ENCODE results near the gene ACO2. TPM values are rescaled to one million over a fixed set of nuclear protein-coding genes. Genes with fewer than 3 reads are reported as not detected.

The ACO2 gene
- total and polyA plus RNA-seq, 2 of the 8 experiments (the other 6 are each of a cell fraction or from before 2014, with no cell fraction given) = 52.8 to 75.4 TPM

GRCh38 chr22:41537203-41537602 is 68.3 kb downstream of the ACO2 start:
- Histone ChIP-seq H3K36me3 (ENCODE audit: control insufficient read depth in 2 of 4, insufficient read depth in 4 of 4, low read length in 3 of 4) (peaks cover 0 to 15% (median 4%) of the 10 kb centered on the region in 4 experiments; a peak in 4 of 8 replicates), H3K23me2 (ENCODE audit: low read depth, low read length) (no peaks in the 10 kb centered on the region), H3K27me3 (replicated peaks in 1 of 4; ENCODE audit: control insufficient read depth in 3 of 4, extremely low read depth in 1 of 4, insufficient read depth in 3 of 4, low read length in 3 of 4) (no peaks in the 10 kb centered on the region), H3K4me1 (replicated peaks in 1 of 4; ENCODE audit: control insufficient read depth in 3 of 4, insufficient read depth in 4 of 4, low read length in 3 of 4) (peaks cover 0 to 7% (median 5%) of the 10 kb centered on the region in 4 experiments; a peak in 4 of 7 replicates), H3K4ac (replicated peaks; ENCODE audit: insufficient read length, low read depth, low read length) (no peak overlapping the region), H3K27ac (ENCODE audit: low read depth, low read length) (no peak overlapping the region), H4K91ac (replicated peaks; ENCODE audit: insufficient read length, low read length) (no peak overlapping the region), H3K9ac (replicated peaks in 1 of 4; ENCODE audit: extremely low read depth in 1 of 4, low read depth in 3 of 4, low read length in 3 of 4) (no peak overlapping the region), H2BK12ac (ENCODE audit: low read depth, low read length) (no peak overlapping the region), H3K4me2 (ENCODE audit: insufficient read depth in 1 of 2, low read depth in 2 of 2, low read length in 2 of 2) (no peak overlapping the region), H2BK20ac (ENCODE audit: low read length) (0 out of 2 replicates have a peak overlapping the region, but pooled peaks have one; percentile 3), H4K8ac (ENCODE audit: extremely low read depth, insufficient read depth, low read length) (no peak overlapping the region), H2AFZ (ENCODE audit: low read length) (no peak overlapping the region), H3K23ac (ENCODE audit: insufficient read length) (no peak overlapping the region), H2BK5ac (ENCODE audit: low read depth, low read length) (no peak overlapping the region), H2AK5ac (ENCODE audit: low read depth, low read length) (no peak overlapping the region), H3K14ac (ENCODE audit: insufficient read length) (no peak overlapping the region), H3K79me2 (ENCODE audit: control insufficient read depth in 1 of 2, insufficient read depth in 2 of 2, low read length in 2 of 2) (peaks cover 0 to 24% of the 10 kb centered on the region in 2 experiments; a peak in 3 of 4 replicates), H4K5ac (ENCODE audit: insufficient read length, low read depth, low read length) (no peak overlapping the region), H2BK120ac (replicated peaks; ENCODE audit: low read depth, low read length) (no peak overlapping the region), H3K9me3 (ENCODE audit: insufficient read depth in 2 of 2, low read depth in 1 of 2, low read length in 1 of 2) (no peaks in the 10 kb centered on the region), H3K4me3 (ENCODE audit: extremely low read depth in 1 of 4, insufficient read depth in 2 of 4, low read depth in 3 of 4, low read length in 4 of 4) (no peak overlapping the region), H3K18ac (ENCODE audit: extremely low read depth, low read length) (no peak overlapping the region; the same call in 1 of the 2 replicates), H3K56ac (replicated peaks; ENCODE audit: insufficient read length, low read depth, low read length) (no peak overlapping the region), H3K79me1 (ENCODE audit: low read depth, low read length) (peaks cover 8% of the 10 kb centered on the region), H4K20me1 (replicated peaks in 1 of 2; ENCODE audit: control insufficient read depth in 1 of 2, insufficient read depth in 2 of 2, low read length in 2 of 2) (peaks cover 5 to 19% of the 10 kb centered on the region in 2 experiments), H2BK15ac (ENCODE audit: low read length) (no peak overlapping the region)
- DNase-seq (ENCODE audit: low read depth in 1 of 2, low spot score in 2 of 2) (no peak), FAIRE-seq (no peak)
- ChIA-PET CTCF (ENCODE audit: partially characterized antibody) (interaction anchor here (1.0 to 2.0 kb wide), 3 partner anchors 10 to 60 kb away, joined by 3 to 7 read pairs (median 5); no protein-coding TSS in a partner anchor), POLR2A (ENCODE audit: partially characterized antibody) (interaction anchor here (1.0 to 3.6 kb wide), 5 partner anchors 9 to 91 kb away, joined by 3 to 20 read pairs (median 4); partner anchors contain the start of genes PMM1 and TOB2)
- 96% methylated on average over 3 of the region's 3 CpGs; no CpG with 5 or more reads in 1 of the 2 experiments for WGBS, 2 experiments (ENCODE audit: extremely low coverage in 1 of 2, insufficient coverage in 1 of 2, insufficient read length in 1 of 2, insufficient replicate concordance in 2 of 2, low coverage in 1 of 2, low lambda C conversion rate in 2 of 2, missing lambda C conversion rate in 1 of 2)
- TF ChIP-seq ATF2 (IDR thresholded peaks at IDR 0.05; ENCODE audit: low read length) = no peak
- no peak for TF ChIP-seq SIX5 (IDR thresholded peaks at IDR 0.05; ENCODE audit: low read depth, low read length)
- no peak for TF ChIP-seq CEBPB (IDR thresholded peaks at IDR 0.05; ENCODE audit: low read depth, low read length)
- no peak for TF ChIP-seq SP1 (IDR thresholded peaks at IDR 0.05; ENCODE audit: low read depth, low read length)
- no peak for TF ChIP-seq TAF7 (optimal IDR thresholded peaks at IDR 0.05; ENCODE audit: borderline replicate concordance, low read depth, low read length)
- no peak for TF ChIP-seq TBP (IDR thresholded peaks at IDR 0.05; ENCODE audit: low read depth, low read length)
- TF ChIP-seq ASH2L (IDR thresholded peaks at IDR 0.05; ENCODE audit: low read length) = no peak
- TF ChIP-seq SAP30 (IDR thresholded peaks at IDR 0.05; ENCODE audit: insufficient read depth, insufficient replicate concordance, low read length) = no peak
- TF ChIP-seq BRCA1 (IDR thresholded peaks at IDR 0.05; ENCODE audit: low read depth, low read length) = no peak
- TF ChIP-seq KDM1A (IDR thresholded peaks at IDR 0.05; ENCODE audit: borderline replicate concordance, low read length) = no peak
- no peak for TF ChIP-seq TCF12 (IDR thresholded peaks at IDR 0.05; ENCODE audit: low read depth, low read length)
- TF ChIP-seq POU5F1 (IDR thresholded peaks at IDR 0.05; ENCODE audit: low read depth, low read length) = no peak
- TF ChIP-seq EP300 (IDR thresholded peaks at IDR 0.05; ENCODE audit: borderline replicate concordance in 1 of 2, low read depth in 2 of 2, low read length in 2 of 2) = no peak

Data from H1 (cell line).